HG02642 (cell line): ENCODE measurements around the gene RYR1.
"Not testable (repeated sequence)": the region's sequence is repeated elsewhere in the genome, so short reads cannot be mapped to it uniquely, and the experiment has no call there.

Source experiments
- ATAC-seq: cut with Tn5 transposase; IDR thresholded peaks from one replicate; pipeline ENCODE4 v1.9.1; 2021; ENCODE audit warnings: mild to moderate bottlenecking; ENCODE audit not compliant: unreplicated experiment, poor library complexity

The RYR1 gene

GRCh38 chr19:38425222-38425809 is 8.2 kb upstream of the RYR1 start:
- no peak for ATAC-seq

GRCh38 chr19:38425810-38426466 is 7.6 kb upstream of the RYR1 start, which contains the start of gene RASGRP4:
Gene RASGRP4, minus strand, starts transcription at chr19:38426219. Its CDS starts 128 bp downstream, at chr19:38426091.
- ATAC-seq, result no peak

GRCh38 chr19:38427035-38427677 is 6.3 kb upstream of the RYR1 start:
- not testable (repeated sequence) for ATAC-seq

- no peak for ATAC-seq
These were observed 4.3 kb upstream of the RYR1 start for GRCh38 chr19:38429055-38429810.

GRCh38 chr19:38429811-38430156 is 3.7 kb upstream of the RYR1 start:
- no peak for ATAC-seq

GRCh38 chr19:38430931-38431330 is 2.6 kb upstream of the RYR1 start:
- ATAC-seq, result no peak

GRCh38 chr19:38434549-38435051 is 1.1 kb downstream of the RYR1 start:
- ATAC-seq, result no peak

GRCh38 chr19:38437295-38437694 is 3.8 kb downstream of the RYR1 start:
- ATAC-seq, result no peak

GRCh38 chr19:38437917-38438316 is 4.4 kb downstream of the RYR1 start:
- no peak for ATAC-seq

- no peak for ATAC-seq
These were observed 7.1 kb downstream of the RYR1 start for GRCh38 chr19:38440592-38440991.

- ATAC-seq, result no peak
These were observed 8.3 kb downstream of the RYR1 start for GRCh38 chr19:38441657-38442348.

GRCh38 chr19:38442736-38443135 is 9.2 kb downstream of the RYR1 start:
- ATAC-seq, result no peak

GRCh38 chr19:38443458-38443999 is 10.0 kb downstream of the RYR1 start:
- ATAC-seq, result no peak

GRCh38 chr19:38444026-38444425 is 10.5 kb downstream of the RYR1 start:
- no peak for ATAC-seq

GRCh38 chr19:38445362-38445761 is 11.9 kb downstream of the RYR1 start:
- no peak for ATAC-seq

- ATAC-seq, result no peak
These were observed 14.7 kb downstream of the RYR1 start for GRCh38 chr19:38448225-38448624.

- no peak for ATAC-seq
These were observed 16.0 kb downstream of the RYR1 start for GRCh38 chr19:38449518-38449917.

GRCh38 chr19:38451036-38451435 is 17.5 kb downstream of the RYR1 start:
- ATAC-seq, result no peak

- no peak for ATAC-seq
These were observed 18.1 kb downstream of the RYR1 start for GRCh38 chr19:38451629-38452028.
